ENCODE data around the gene SUMO3. TPM values are rescaled to one million over a fixed set of nuclear protein-coding genes. Genes with fewer than 3 reads are reported as not detected.
A peak's percentile ranks its signal among the peaks of the same experiment; 100 is the strongest.

SUMO3 gene
- total RNA-seq, 1 experiment from 2014 or later: 81.7 TPM

GRCh38 chr21:44838951-44839350, 21.1 kb upstream of the SUMO3 start:
- DNase-seq (ENCODE audit: low spot score) (no peak), ATAC-seq (no peak)
- Mint-ChIP-seq H3K4me1 (no peaks in the 10 kb centered on the region), H3K4me3 (no peak overlapping the region), H3K9me3 (no peaks in the 10 kb centered on the region), H3K27me3 (ENCODE audit: low read depth) (no peaks in the 10 kb centered on the region), H3K27ac (no peak overlapping the region), H3K36me3 (no peaks in the 10 kb centered on the region)
- CTCF ChIA-PET: no interaction called here
- POLR2A ChIA-PET: interaction anchor here (0.6 kb wide), 2 partner anchors 16 to 220 kb away, joined by 3 to 5 read pairs; no protein-coding TSS in a partner anchor
- TF ChIP-seq CREB1 (CRISPR knock-in tag; IDR thresholded peaks at IDR 0.05) (no peak), RELA (CRISPR knock-in tag; IDR thresholded peaks at IDR 0.05; ENCODE audit: borderline replicate concordance) (0 out of 2 replicates have a peak, but pooled peaks have one; percentile 30)

DNA sequence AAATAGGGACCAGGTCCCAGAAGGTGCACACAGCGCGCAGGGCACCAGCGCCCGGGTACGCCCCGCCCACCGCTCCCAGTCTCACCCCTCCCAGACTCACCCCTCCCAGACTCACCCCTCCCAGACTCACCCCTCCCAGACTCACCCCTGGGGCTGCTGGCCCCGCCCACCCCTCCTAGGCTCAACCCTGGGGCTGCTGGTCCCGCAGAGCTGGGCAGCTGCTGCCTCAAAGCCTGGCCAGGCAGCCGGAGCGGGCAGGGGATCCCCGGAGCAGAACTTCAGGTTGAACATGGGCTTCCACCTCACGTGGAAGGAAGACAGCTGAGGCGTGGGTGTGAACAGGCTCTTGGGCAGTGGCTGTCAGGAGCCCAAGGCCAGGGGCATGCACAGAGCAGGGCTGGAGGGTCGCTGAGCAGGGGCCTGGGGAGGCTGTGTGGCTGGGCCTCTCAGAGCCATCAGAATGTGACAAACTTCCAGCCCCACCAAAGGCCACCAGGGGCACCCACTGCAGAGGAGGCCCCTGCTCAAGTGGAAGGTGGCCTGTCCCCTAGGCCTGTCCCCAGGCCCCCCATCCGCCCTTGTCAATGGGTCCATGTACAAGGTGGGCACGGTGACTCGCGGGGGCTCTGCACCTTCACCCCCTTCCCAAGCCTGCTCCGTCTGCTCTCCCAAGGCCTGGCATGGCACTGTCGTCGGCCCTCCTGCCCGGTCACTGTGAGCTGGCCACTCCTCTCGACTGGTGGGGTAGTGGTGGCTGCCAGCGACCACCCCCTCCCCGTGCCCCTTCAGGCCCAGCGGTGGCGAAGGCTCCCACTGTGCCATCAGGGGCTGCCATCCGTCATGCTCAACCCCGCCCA, 20.4 kb upstream of the SUMO3 start:
- TF ChIP-seq, protein P1, sequence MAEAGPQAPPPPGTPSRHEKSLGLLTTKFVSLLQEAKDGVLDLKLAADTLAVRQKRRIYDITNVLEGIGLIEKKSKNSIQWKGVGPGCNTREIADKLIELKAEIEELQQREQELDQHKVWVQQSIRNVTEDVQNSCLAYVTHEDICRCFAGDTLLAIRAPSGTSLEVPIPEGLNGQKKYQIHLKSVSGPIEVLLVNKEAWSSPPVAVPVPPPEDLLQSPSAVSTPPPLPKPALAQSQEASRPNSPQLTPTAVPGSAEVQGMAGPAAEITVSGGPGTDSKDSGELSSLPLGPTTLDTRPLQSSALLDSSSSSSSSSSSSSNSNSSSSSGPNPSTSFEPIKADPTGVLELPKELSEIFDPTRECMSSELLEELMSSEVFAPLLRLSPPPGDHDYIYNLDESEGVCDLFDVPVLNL (CRISPR knock-in tag; IDR thresholded peaks at IDR 0.05; ENCODE audit: borderline replicate concordance, low read depth): no peak
- TF ChIP-seq, protein P2, sequence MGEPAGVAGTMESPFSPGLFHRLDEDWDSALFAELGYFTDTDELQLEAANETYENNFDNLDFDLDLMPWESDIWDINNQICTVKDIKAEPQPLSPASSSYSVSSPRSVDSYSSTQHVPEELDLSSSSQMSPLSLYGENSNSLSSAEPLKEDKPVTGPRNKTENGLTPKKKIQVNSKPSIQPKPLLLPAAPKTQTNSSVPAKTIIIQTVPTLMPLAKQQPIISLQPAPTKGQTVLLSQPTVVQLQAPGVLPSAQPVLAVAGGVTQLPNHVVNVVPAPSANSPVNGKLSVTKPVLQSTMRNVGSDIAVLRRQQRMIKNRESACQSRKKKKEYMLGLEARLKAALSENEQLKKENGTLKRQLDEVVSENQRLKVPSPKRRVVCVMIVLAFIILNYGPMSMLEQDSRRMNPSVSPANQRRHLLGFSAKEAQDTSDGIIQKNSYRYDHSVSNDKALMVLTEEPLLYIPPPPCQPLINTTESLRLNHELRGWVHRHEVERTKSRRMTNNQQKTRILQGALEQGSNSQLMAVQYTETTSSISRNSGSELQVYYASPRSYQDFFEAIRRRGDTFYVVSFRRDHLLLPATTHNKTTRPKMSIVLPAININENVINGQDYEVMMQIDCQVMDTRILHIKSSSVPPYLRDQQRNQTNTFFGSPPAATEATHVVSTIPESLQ (CRISPR knock-in tag; IDR thresholded peaks at IDR 0.05): no peak
- no peak for TF ChIP-seq IRF2 (CRISPR knock-in tag; IDR thresholded peaks at IDR 0.05; ENCODE audit: borderline replicate concordance, low read depth)
- TF ChIP-seq, protein P3, sequence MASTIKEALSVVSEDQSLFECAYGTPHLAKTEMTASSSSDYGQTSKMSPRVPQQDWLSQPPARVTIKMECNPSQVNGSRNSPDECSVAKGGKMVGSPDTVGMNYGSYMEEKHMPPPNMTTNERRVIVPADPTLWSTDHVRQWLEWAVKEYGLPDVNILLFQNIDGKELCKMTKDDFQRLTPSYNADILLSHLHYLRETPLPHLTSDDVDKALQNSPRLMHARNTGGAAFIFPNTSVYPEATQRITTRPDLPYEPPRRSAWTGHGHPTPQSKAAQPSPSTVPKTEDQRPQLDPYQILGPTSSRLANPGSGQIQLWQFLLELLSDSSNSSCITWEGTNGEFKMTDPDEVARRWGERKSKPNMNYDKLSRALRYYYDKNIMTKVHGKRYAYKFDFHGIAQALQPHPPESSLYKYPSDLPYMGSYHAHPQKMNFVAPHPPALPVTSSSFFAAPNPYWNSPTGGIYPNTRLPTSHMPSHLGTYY (CRISPR knock-in tag; IDR thresholded peaks at IDR 0.05): no peak
- no peak for TF ChIP-seq ETV6 (CRISPR knock-in tag; IDR thresholded peaks at IDR 0.05)
- TF ChIP-seq, protein P4, sequence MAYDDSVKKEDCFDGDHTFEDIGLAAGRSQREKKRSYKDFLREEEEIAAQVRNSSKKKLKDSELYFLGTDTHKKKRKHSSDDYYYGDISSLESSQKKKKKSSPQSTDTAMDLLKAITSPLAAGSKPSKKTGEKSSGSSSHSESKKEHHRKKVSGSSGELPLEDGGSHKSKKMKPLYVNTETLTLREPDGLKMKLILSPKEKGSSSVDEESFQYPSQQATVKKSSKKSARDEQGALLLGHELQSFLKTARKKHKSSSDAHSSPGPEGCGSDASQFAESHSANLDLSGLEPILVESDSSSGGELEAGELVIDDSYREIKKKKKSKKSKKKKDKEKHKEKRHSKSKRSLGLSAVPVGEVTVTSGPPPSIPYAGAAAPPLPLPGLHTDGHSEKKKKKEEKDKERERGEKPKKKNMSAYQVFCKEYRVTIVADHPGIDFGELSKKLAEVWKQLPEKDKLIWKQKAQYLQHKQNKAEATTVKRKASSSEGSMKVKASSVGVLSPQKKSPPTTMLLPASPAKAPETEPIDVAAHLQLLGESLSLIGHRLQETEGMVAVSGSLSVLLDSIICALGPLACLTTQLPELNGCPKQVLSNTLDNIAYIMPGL (CRISPR knock-in tag; IDR thresholded peaks at IDR 0.05): no peak
- DNase-seq (ENCODE audit: low spot score): no peak
- H3K9me3 Mint-ChIP-seq: no peaks in the 10 kb centered on the region
- peak; percentile 38 for ATAC-seq
- no peaks in the 10 kb centered on the region for H3K4me1 Mint-ChIP-seq
- no peak overlapping the region for H3K4me3 Mint-ChIP-seq
- ChIA-PET CTCF (interaction anchor here (0.6 kb wide), 1 partner anchor 498 kb away, joined by 4 read pairs; no protein-coding TSS in a partner anchor), POLR2A (no interaction called here)
- no peaks in the 10 kb centered on the region for H3K27me3 Mint-ChIP-seq (ENCODE audit: low read depth)
- H3K36me3 Mint-ChIP-seq: no peaks in the 10 kb centered on the region
- no peak overlapping the region for H3K27ac Mint-ChIP-seq

GRCh38 chr21:44837537-44837936, 19.7 kb upstream of the SUMO3 start:
- H3K27ac Mint-ChIP-seq: no peak overlapping the region
- no peaks in the 10 kb centered on the region for H3K27me3 Mint-ChIP-seq (ENCODE audit: low read depth)
- H3K4me1 Mint-ChIP-seq: no peaks in the 10 kb centered on the region
- peak; percentile 52 for ATAC-seq
- CTCF ChIA-PET: no interaction called here
- POLR2A ChIA-PET: no interaction called here
- no peak for DNase-seq (ENCODE audit: low spot score)
- no peaks in the 10 kb centered on the region for H3K36me3 Mint-ChIP-seq
- no peak overlapping the region for H3K4me3 Mint-ChIP-seq
- no peaks in the 10 kb centered on the region for H3K9me3 Mint-ChIP-seq
- TF ChIP-seq, protein P5, sequence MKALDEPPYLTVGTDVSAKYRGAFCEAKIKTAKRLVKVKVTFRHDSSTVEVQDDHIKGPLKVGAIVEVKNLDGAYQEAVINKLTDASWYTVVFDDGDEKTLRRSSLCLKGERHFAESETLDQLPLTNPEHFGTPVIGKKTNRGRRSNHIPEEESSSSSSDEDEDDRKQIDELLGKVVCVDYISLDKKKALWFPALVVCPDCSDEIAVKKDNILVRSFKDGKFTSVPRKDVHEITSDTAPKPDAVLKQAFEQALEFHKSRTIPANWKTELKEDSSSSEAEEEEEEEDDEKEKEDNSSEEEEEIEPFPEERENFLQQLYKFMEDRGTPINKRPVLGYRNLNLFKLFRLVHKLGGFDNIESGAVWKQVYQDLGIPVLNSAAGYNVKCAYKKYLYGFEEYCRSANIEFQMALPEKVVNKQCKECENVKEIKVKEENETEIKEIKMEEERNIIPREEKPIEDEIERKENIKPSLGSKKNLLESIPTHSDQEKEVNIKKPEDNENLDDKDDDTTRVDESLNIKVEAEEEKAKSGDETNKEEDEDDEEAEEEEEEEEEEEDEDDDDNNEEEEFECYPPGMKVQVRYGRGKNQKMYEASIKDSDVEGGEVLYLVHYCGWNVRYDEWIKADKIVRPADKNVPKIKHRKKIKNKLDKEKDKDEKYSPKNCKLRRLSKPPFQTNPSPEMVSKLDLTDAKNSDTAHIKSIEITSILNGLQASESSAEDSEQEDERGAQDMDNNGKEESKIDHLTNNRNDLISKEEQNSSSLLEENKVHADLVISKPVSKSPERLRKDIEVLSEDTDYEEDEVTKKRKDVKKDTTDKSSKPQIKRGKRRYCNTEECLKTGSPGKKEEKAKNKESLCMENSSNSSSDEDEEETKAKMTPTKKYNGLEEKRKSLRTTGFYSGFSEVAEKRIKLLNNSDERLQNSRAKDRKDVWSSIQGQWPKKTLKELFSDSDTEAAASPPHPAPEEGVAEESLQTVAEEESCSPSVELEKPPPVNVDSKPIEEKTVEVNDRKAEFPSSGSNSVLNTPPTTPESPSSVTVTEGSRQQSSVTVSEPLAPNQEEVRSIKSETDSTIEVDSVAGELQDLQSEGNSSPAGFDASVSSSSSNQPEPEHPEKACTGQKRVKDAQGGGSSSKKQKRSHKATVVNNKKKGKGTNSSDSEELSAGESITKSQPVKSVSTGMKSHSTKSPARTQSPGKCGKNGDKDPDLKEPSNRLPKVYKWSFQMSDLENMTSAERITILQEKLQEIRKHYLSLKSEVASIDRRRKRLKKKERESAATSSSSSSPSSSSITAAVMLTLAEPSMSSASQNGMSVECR (CRISPR knock-in tag; IDR thresholded peaks at IDR 0.05; ENCODE audit: borderline replicate concordance): no peak
- TF ChIP-seq ZNF512 (CRISPR knock-in tag; IDR thresholded peaks at IDR 0.05; ENCODE audit: borderline replicate concordance): no peak
- no peak for TF ChIP-seq NR2C2 (CRISPR knock-in tag; IDR thresholded peaks at IDR 0.05)
- no peak for TF ChIP-seq ZBTB21 (CRISPR knock-in tag; IDR thresholded peaks at IDR 0.05; ENCODE audit: borderline replicate concordance)
- no peak for TF ChIP-seq GABPB1 (CRISPR knock-in tag; IDR thresholded peaks at IDR 0.05)
- TF ChIP-seq, protein P6, sequence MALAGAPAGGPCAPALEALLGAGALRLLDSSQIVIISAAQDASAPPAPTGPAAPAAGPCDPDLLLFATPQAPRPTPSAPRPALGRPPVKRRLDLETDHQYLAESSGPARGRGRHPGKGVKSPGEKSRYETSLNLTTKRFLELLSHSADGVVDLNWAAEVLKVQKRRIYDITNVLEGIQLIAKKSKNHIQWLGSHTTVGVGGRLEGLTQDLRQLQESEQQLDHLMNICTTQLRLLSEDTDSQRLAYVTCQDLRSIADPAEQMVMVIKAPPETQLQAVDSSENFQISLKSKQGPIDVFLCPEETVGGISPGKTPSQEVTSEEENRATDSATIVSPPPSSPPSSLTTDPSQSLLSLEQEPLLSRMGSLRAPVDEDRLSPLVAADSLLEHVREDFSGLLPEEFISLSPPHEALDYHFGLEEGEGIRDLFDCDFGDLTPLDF (CRISPR knock-in tag; IDR thresholded peaks at IDR 0.05): no peak
- TF ChIP-seq JUN (CRISPR knock-in tag; IDR thresholded peaks at IDR 0.05): no peak
- no peak for TF ChIP-seq FOXP1 (CRISPR knock-in tag; IDR thresholded peaks at IDR 0.05; ENCODE audit: borderline replicate concordance)
